Hepatic stellate cell (primary cell): ENCODE data around the gene ZNF25.
"Not testable (repeated sequence)": the region's sequence is repeated elsewhere in the genome, so short reads cannot be mapped to it uniquely, and the experiment has no call there.

ENCODE experiments used
- DNase-seq: peaks from one replicate; pipeline ENCODE4 v3.0.0; 2011; ENCODE audit warnings: low spot score

Gene ZNF25

GRCh38 chr10:37976091-37976879, at the start of gene ZNF25:
Gene ZNF25 (minus strand): TSS chr10:37976647. CDS start chr10:37971722, 4,925 bp downstream.
- peak; percentile 93 for DNase-seq

GRCh38 chr10:38025283-38025682, 48.8 kb upstream of the ZNF25 start:
- no peak for DNase-seq

GRCh38 chr10:38019124-38019523, 42.7 kb upstream of the ZNF25 start:
- not testable (repeated sequence) for DNase-seq

- no peak for DNase-seq
Measured at GRCh38 chr10:38016354-38016753, 39.9 kb upstream of the ZNF25 start.

GRCh38 chr10:38010119-38010903, 33.9 kb upstream of the ZNF25 start, which contains the start of gene ZNF33A:
Gene ZNF33A (plus strand): TSS chr10:38010675. CDS start chr10:38012342, 1,667 bp downstream.
- DNase-seq = peak; percentile 61

- DNase-seq = no peak
Measured at GRCh38 chr10:38007991-38008390, 31.5 kb upstream of the ZNF25 start.

- no peak for DNase-seq
Measured at GRCh38 chr10:38007551-38007950, 31.1 kb upstream of the ZNF25 start.

GRCh38 chr10:38003588-38003987, 27.1 kb upstream of the ZNF25 start:
- no peak for DNase-seq

GRCh38 chr10:38003026-38003425, 26.6 kb upstream of the ZNF25 start:
- DNase-seq = no peak

GRCh38 chr10:38000474-38000873, 24.0 kb upstream of the ZNF25 start:
- not testable (repeated sequence) for DNase-seq

- not testable (repeated sequence) for DNase-seq
Measured at GRCh38 chr10:37998920-37999319, 22.5 kb upstream of the ZNF25 start.

- DNase-seq = no peak
Measured at GRCh38 chr10:37992083-37992482, 15.6 kb upstream of the ZNF25 start.

GRCh38 chr10:37991655-37992054, 15.2 kb upstream of the ZNF25 start:
- no peak for DNase-seq

GRCh38 chr10:37976880-37977203, 395 bp upstream of the ZNF25 start:
- DNase-seq = no peak

- peak; percentile 25 for DNase-seq
Measured at GRCh38 chr10:37975401-37975991, 951 bp downstream of the ZNF25 start.

GRCh38 chr10:37972396-37972795, 4.1 kb downstream of the ZNF25 start:
- no peak for DNase-seq

GRCh38 chr10:37965006-37965405, 11.4 kb downstream of the ZNF25 start:
- no peak for DNase-seq

GRCh38 chr10:37960591-37961137, 15.8 kb downstream of the ZNF25 start:
- no peak for DNase-seq

GRCh38 chr10:37957841-37958240, 18.6 kb downstream of the ZNF25 start:
- DNase-seq = no peak

GRCh38 chr10:37952926-37953325, 23.5 kb downstream of the ZNF25 start:
- no peak for DNase-seq

- no peak for DNase-seq
Measured at GRCh38 chr10:37952043-37952755, 24.2 kb downstream of the ZNF25 start.

GRCh38 chr10:37948210-37948609, 28.2 kb downstream of the ZNF25 start:
- no peak for DNase-seq
